HEK293T (cell line): ENCODE results near the gene IL4R.

ENCODE experiments used
- ARNT ChIP-seq: fragments of 450-650 bp; IDR thresholded peaks from 2 replicates; pipeline ENCODE4 v1.6.1; 2017; ENCODE audit warnings: mild to moderate bottlenecking
- ELF4 ChIP-seq: fragments of 450-650 bp; IDR thresholded peaks from 2 replicates; pipeline ENCODE4 v1.6.1; 2017; ENCODE audit warnings: antibody characterized with exemption
- FOXA1 ChIP-seq: fragments of 450-650 bp; IDR thresholded peaks from 2 replicates; pipeline ENCODE4 v1.6.1; 2016; ENCODE audit warnings: mild to moderate bottlenecking
- FOXK2 ChIP-seq: fragments of 450-650 bp; IDR thresholded peaks from 2 replicates; pipeline ENCODE4 v1.6.1; 2016; ENCODE audit warnings: mild to moderate bottlenecking
- FOXM1 ChIP-seq: fragments of 450-650 bp; IDR thresholded peaks from 2 replicates; pipeline ENCODE4 v1.6.1; 2017; ENCODE audit warnings: mild to moderate bottlenecking, borderline replicate concordance
- L3MBTL2 ChIP-seq: fragments of 450-650 bp; conservative IDR thresholded peaks from 2 replicates; pipeline ENCODE4 v1.6.1; 2016; ENCODE audit warnings: mild to moderate bottlenecking
- SP1 ChIP-seq: fragments of 450-650 bp; IDR thresholded peaks from 2 replicates; pipeline ENCODE4 v1.6.1; 2017
- SUZ12 ChIP-seq: fragments of 450-650 bp; IDR thresholded peaks from 2 replicates; pipeline ENCODE4 v1.6.1; 2016; ENCODE audit warnings: mild to moderate bottlenecking
- TARDBP ChIP-seq: fragments of 450-650 bp; IDR thresholded peaks from 2 replicates; pipeline ENCODE4 v1.6.1; 2016
- TF ChIP-seq, protein P1 (sequence below): fragments of 450-650 bp; IDR thresholded peaks from 2 replicates; pipeline ENCODE4 v1.6.1; 2016

DNA sequence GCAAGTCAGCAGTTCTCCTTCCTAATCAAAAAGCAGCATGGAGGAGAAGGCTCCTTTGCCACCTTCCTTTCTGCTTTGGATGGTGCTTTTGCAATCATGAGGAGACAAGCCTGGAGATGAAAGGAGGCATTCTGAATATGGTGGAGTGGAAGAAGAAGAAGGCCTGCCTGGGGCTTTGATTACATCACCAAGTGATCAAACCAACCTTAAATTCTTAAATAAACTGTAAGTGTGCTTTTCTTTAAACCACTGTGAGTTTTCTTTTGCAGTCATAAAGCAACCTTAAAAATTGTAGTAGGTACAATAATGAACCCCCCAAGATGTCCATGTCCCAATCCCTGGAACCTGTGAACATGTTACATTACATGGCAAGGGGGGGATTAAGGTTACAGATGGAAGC is 56.5 kb downstream of the IL4R start:
- TF ChIP-seq SUZ12 (no peak), FOXA1 (no peak), SP1 (no peak), ELF4 (no peak), TARDBP (no peak), L3MBTL2 (no peak), ARNT (no peak), FOXM1 (no peak), FOXK2 (no peak)
- TF ChIP-seq, protein P1, sequence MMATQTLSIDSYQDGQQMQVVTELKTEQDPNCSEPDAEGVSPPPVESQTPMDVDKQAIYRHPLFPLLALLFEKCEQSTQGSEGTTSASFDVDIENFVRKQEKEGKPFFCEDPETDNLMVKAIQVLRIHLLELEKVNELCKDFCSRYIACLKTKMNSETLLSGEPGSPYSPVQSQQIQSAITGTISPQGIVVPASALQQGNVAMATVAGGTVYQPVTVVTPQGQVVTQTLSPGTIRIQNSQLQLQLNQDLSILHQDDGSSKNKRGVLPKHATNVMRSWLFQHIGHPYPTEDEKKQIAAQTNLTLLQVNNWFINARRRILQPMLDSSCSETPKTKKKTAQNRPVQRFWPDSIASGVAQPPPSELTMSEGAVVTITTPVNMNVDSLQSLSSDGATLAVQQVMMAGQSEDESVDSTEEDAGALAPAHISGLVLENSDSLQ, result no peak
